IMR-90 (cell line): ENCODE measurements around the gene BEX2. TPM values are rescaled to one million over a fixed set of nuclear protein-coding genes. Genes with fewer than 3 reads are reported as not detected.

ENCODE experiments used
- ATAC-seq: fragments of 200-7000 bp; cut with Tn5 transposase; 2 replicates; pipeline ENCODE4 v1.9.1; 2020; ENCODE audit warnings: low read depth, mild to moderate bottlenecking, moderate library complexity
- BruUV-seq: library from RNA; stranded (reverse); fragments of 400-500 nt; replicated peaks from 2 replicates; lab custom pipeline; 2021; lab: Mats Ljungman, UMichigan
- CTCF ChIA-PET: fragments of 300-600 bp; formaldehyde crosslinking; extraction: SDS; loops from one replicate; lab custom pipeline; 2021; ENCODE audit warnings: antibody characterized with exemption; lab: Yijun Ruan, JAX
- POLR2A ChIA-PET: fragments of 300-600 bp; sonication (Branson Sonifier 250); formaldehyde crosslinking; loops from one replicate; lab custom pipeline; 2022; ENCODE audit warnings: antibody characterized with exemption; ENCODE audit not compliant: unreplicated experiment; lab: Charles Lee
- DNase-seq: peaks from one replicate; pipeline ENCODE4 v3.0.0; 2013
- H2AFZ ChIP-seq: replicated peaks from 2 replicates; pipeline ENCODE3; 2013; ENCODE audit warnings: low read length, mild to moderate bottlenecking; ENCODE audit not compliant: poor library complexity
- H2AK5ac ChIP-seq: 2 replicates; pipeline ENCODE4 v1.6.1; 2013; ENCODE audit warnings: low read depth, low read length, inconsistent platforms
- H2AK9ac ChIP-seq: replicated peaks from 2 replicates; pipeline ENCODE3; 2013; ENCODE audit warnings: mild to moderate bottlenecking, low read depth, low read length, moderate library complexity; ENCODE audit not compliant: poor library complexity
- H2BK120ac ChIP-seq: 2 replicates; pipeline ENCODE4 v1.6.1; 2013; ENCODE audit warnings: low read depth, low read length, inconsistent platforms
- H2BK15ac ChIP-seq: 3 replicates; pipeline ENCODE4 v1.6.1; 2013; ENCODE audit warnings: low read depth, low read length, inconsistent platforms
- H2BK20ac ChIP-seq: 2 replicates; pipeline ENCODE4 v1.6.1; 2013; ENCODE audit warnings: low read depth, mild to moderate bottlenecking, inconsistent platforms, low read length, moderate library complexity
- H2BK5ac ChIP-seq: 2 replicates; pipeline ENCODE4 v1.6.1; 2013; ENCODE audit warnings: mild to moderate bottlenecking, low read depth, low read length, inconsistent platforms; ENCODE audit not compliant: poor library complexity, severe bottlenecking
- H3K14ac ChIP-seq: replicated peaks from 2 replicates; pipeline ENCODE4 v1.6.1; 2013; ENCODE audit warnings: low read depth, low read length, inconsistent platforms
- H3K18ac ChIP-seq: 2 replicates; pipeline ENCODE4 v1.6.1; 2013; ENCODE audit warnings: low read depth, low read length, control low read depth
- H3K23ac ChIP-seq: 2 replicates; pipeline ENCODE4 v1.6.1; 2013; ENCODE audit warnings: low read depth, low read length, inconsistent platforms
- H3K27ac ChIP-seq: 2 replicates; pipeline ENCODE4 v1.5.1; 2013; ENCODE audit warnings: mild to moderate bottlenecking, control low read depth, low read length; ENCODE audit not compliant: insufficient read depth
- H3K27me3 ChIP-seq: 2 replicates; pipeline ENCODE4 v1.6.1; 2013; ENCODE audit warnings: low read length; ENCODE audit not compliant: control insufficient read depth, insufficient read depth
- H3K36me3 ChIP-seq: 2 replicates; pipeline ENCODE4 v1.6.1; 2013; ENCODE audit warnings: low read length, mixed read lengths; ENCODE audit not compliant: control insufficient read depth, insufficient read depth
- H3K4ac ChIP-seq: 2 replicates; pipeline ENCODE4 v1.6.1; 2013; ENCODE audit warnings: low read depth, low read length, inconsistent platforms
- H3K4me1 ChIP-seq: 2 replicates; pipeline ENCODE4 v1.6.1; 2013; ENCODE audit warnings: low read length, mixed read lengths; ENCODE audit not compliant: control insufficient read depth, insufficient read depth
- H3K4me2 ChIP-seq: 2 replicates; pipeline ENCODE4 v1.6.1; 2013; ENCODE audit warnings: low read depth, mild to moderate bottlenecking, control low read depth, low read length, moderate library complexity
- H3K4me3 ChIP-seq: 2 replicates; pipeline ENCODE4 v1.5.1; 2013; ENCODE audit warnings: low read depth, mild to moderate bottlenecking, control low read depth, low read length, moderate library complexity; ENCODE audit not compliant: insufficient read depth
- H3K56ac ChIP-seq: 2 replicates; pipeline ENCODE4 v1.6.1; 2013; ENCODE audit warnings: low read length, inconsistent platforms; ENCODE audit not compliant: insufficient read depth; ENCODE audit errors: extremely low read depth
- H3K79me1 ChIP-seq, 2 experiments: 2 replicates each; pipeline ENCODE4 v1.6.1; 2013; ENCODE audit warnings: low read length in 2 of 2, inconsistent platforms in 1 of 2, low read depth in 1 of 2
- H3K9ac ChIP-seq: 2 replicates; pipeline ENCODE4 v1.6.1; 2013; ENCODE audit warnings: low read depth, low read length, control low read depth
- H3K9me1 ChIP-seq: 2 replicates; pipeline ENCODE4 v1.6.1; 2013; ENCODE audit warnings: low read length, inconsistent platforms; ENCODE audit not compliant: insufficient read depth
- H3K9me3 ChIP-seq: 2 replicates; pipeline ENCODE4 v1.6.1; 2013; ENCODE audit warnings: low read length; ENCODE audit not compliant: control insufficient read depth, insufficient read depth
- H4K20me1 ChIP-seq: 2 replicates; pipeline ENCODE4 v1.6.1; 2013; ENCODE audit warnings: low read length, inconsistent platforms; ENCODE audit not compliant: insufficient read depth
- H4K5ac ChIP-seq: 2 replicates; pipeline ENCODE4 v1.6.1; 2013; ENCODE audit warnings: mild to moderate bottlenecking, low read depth, low read length, control low read depth
- H4K8ac ChIP-seq, 2 experiments: 2 replicates each; pipeline ENCODE4 v1.6.1; 2013; ENCODE audit warnings: low read depth in 2 of 2, low read length in 2 of 2, control low read depth in 1 of 2, inconsistent platforms in 1 of 2
- H4K91ac ChIP-seq: 2 replicates; pipeline ENCODE4 v1.6.1; 2013; ENCODE audit warnings: low read depth, low read length, inconsistent platforms; ENCODE audit not compliant: insufficient read depth
- CEBPB ChIP-seq: IDR thresholded peaks from 2 replicates; pipeline ENCODE4 v1.6.1; 2012; ENCODE audit warnings: low read depth, low read length, improper control_type of control experiment
- CHD1 ChIP-seq: IDR thresholded peaks from 2 replicates; pipeline ENCODE4 v1.6.1; 2012; ENCODE audit warnings: low read depth, low read length, improper control_type of control experiment
- ELK1 ChIP-seq: fragments of 150-350 bp; IDR thresholded peaks from 2 replicates; pipeline ENCODE4 v1.6.1; 2016; ENCODE audit warnings: low read depth, mild to moderate bottlenecking, low read length, moderate library complexity, borderline replicate concordance
- FOS ChIP-seq: fragments of 150-350 bp; IDR thresholded peaks from 2 replicates; pipeline ENCODE4 v1.6.1; 2016; ENCODE audit warnings: low read depth, low read length
- MAFK ChIP-seq: IDR thresholded peaks from 2 replicates; pipeline ENCODE4 v1.6.1; 2012; ENCODE audit warnings: low read depth, low read length, improper control_type of control experiment
- MXI1 ChIP-seq: IDR thresholded peaks from 2 replicates; pipeline ENCODE4 v1.6.1; 2012; ENCODE audit warnings: low read depth, mild to moderate bottlenecking, low read length, moderate library complexity, borderline replicate concordance
- NFE2L2 ChIP-seq: fragments of 150-350 bp; IDR thresholded peaks from 2 replicates; pipeline ENCODE4 v1.6.1; 2016; ENCODE audit warnings: low read depth, mild to moderate bottlenecking, low read length
- POLR2A ChIP-seq: IDR thresholded peaks from 2 replicates; pipeline ENCODE4 v1.6.1; 2012; ENCODE audit warnings: mild to moderate bottlenecking, low read depth, low read length
- RAD21 ChIP-seq: IDR thresholded peaks from 2 replicates; pipeline ENCODE4 v1.6.1; 2012; ENCODE audit warnings: low read length, improper control_type of control experiment
- RFX5 ChIP-seq: IDR thresholded peaks from 2 replicates; pipeline ENCODE4 v1.8.0; 2012; ENCODE audit warnings: low read depth, mild to moderate bottlenecking, low read length, moderate library complexity
- USF2 ChIP-seq: fragments of 150-350 bp; IDR thresholded peaks from 2 replicates; pipeline ENCODE4 v1.6.1; 2017; ENCODE audit warnings: mild to moderate bottlenecking, antibody characterized with exemption, low read length, low read depth
- WGBS, 2 experiments: methylation state at CpG; one replicate each; pipeline versions ENCODE4 v1.1.5 to v1.1.7; 2013; ENCODE audit warnings: missing lambda C conversion rate in 2 of 2; ENCODE audit not compliant: insufficient read length in 1 of 2; ENCODE audit errors: extremely low coverage in 2 of 2; 5-methylcytosine and 5-hydroxymethylcytosine counted together
- dilution Hi-C: fragments of 300-500 bp; cut with HindIII; formaldehyde crosslinking; loops from one replicate; pipeline ENCODE4 v1.14.3; 2018; ENCODE audit warnings: low sequenced_read_pairs; ENCODE audit not compliant: unreplicated experiment
- in situ Hi-C: fragments of 300-500 bp; cut with MboI; formaldehyde crosslinking; loops from 3 replicates; pipeline ENCODE4 v1.14.3; 2019; ENCODE audit warnings: low sequenced_read_pairs, inconsistent platforms, mixed read lengths
- intact Hi-C: fragments of 100-400 bp; cut with micrococcal nuclease; formaldehyde crosslinking; loops from 2 replicates; pipeline ENCODE4 v1.10.0; 2022
- polyA plus RNA-seq, 3 experiments: library from polyadenylated mRNA; depleted of rRNA; stranded (reverse); fragments of >200 nt; gene quantifications; 2 replicates each; pipeline ENCODE4 v1.2.3, GENCODE V29; 2012; ENCODE audit warnings: low replicate concordance in 1 of 3
- total RNA-seq: library from RNA; depleted of rRNA; stranded (reverse); fragments of >200 nt; gene quantifications from 2 replicates; pipeline ENCODE4 v1.2.3, GENCODE V29; 2012

BEX2 gene
- total and polyA plus RNA-seq, 2 of the 4 experiments (the other 2 are of a cell fraction) = 0.19 TPM; not detected in 1

GRCh38 chrX:103276581-103277002 is 34.2 kb downstream of the BEX2 start, which contains the start of gene TCEAL5:
TSS of gene TCEAL5 (minus strand) at chrX:103276750. CDS start at chrX:103274563, 2,187 bp downstream.
- H3K18ac ChIP-seq = no peak within 1 kb of the TSS
- H2AK9ac ChIP-seq = no peak within 1 kb of the TSS
- no TSS peak for BruUV-seq
- H3K23ac ChIP-seq = no peak within 1 kb of the TSS
- no peak within 1 kb of the TSS for H3K27ac ChIP-seq
- H3K79me1 ChIP-seq = no peaks in the 10 kb centered on the region
- no peaks in the 10 kb centered on the region for H3K4me1 ChIP-seq
- TF ChIP-seq NFE2L2 = no peak
- TF ChIP-seq MXI1 = no peak
- TF ChIP-seq POLR2A = no peak
- no peak for TF ChIP-seq CEBPB
- no peak for TF ChIP-seq USF2
- no peak for TF ChIP-seq ELK1
- TF ChIP-seq RAD21 = no peak
- TF ChIP-seq RFX5 = no peak
- TF ChIP-seq CHD1 = no peak
- TF ChIP-seq MAFK = no peak
- TF ChIP-seq FOS = no peak
- no peaks in the 10 kb centered on the region for H3K36me3 ChIP-seq
- no peak within 1 kb of the TSS for H3K4me2 ChIP-seq
- H2AK5ac ChIP-seq = no peak within 1 kb of the TSS
- intact Hi-C loops (no loop called here), dilution Hi-C loops (no loop called here), in situ Hi-C loops (no loop called here)
- H3K27me3 ChIP-seq = peaks cover 41% of the 10 kb centered on the region
- H4K5ac ChIP-seq = no peak within 1 kb of the TSS
- H4K20me1 ChIP-seq = no peaks in the 10 kb centered on the region
- no peak within 1 kb of the TSS for H4K91ac ChIP-seq
- POLR2A ChIA-PET = no interaction called here
- H3K9ac ChIP-seq = no peak within 1 kb of the TSS
- no peak within 1 kb of the TSS for H3K14ac ChIP-seq
- H2BK15ac ChIP-seq = no peak within 1 kb of the TSS
- CTCF ChIA-PET = no interaction called here
- H2AFZ ChIP-seq = no peak within 1 kb of the TSS
- WGBS, 2 experiments = no CpG with 5 or more reads among the region's 17 CpGs
- no peaks in the 10 kb centered on the region for H3K9me1 ChIP-seq
- no peaks in the 10 kb centered on the region for H3K9me3 ChIP-seq
- no peak for DNase-seq
- H3K56ac ChIP-seq = no peak within 1 kb of the TSS
- H2BK20ac ChIP-seq = no peak within 1 kb of the TSS
- no peak within 1 kb of the TSS for H3K4me3 ChIP-seq
- no peak within 1 kb of the TSS for H2BK120ac ChIP-seq
- no peak within 1 kb of the TSS for H2BK5ac ChIP-seq
- no peak for ATAC-seq
- H3K4ac ChIP-seq = no peak within 1 kb of the TSS
- H4K8ac ChIP-seq = no peak within 1 kb of the TSS
